ENCODE measurements around the gene GET3. TPM values are rescaled to one million over a fixed set of nuclear protein-coding genes. Genes with fewer than 3 reads are reported as not detected.

Gene GET3
- total RNA-seq, 1 experiment from 2014 or later: 53.8 TPM

GRCh38 chr19:12703046-12703445, 34.3 kb upstream of the GET3 start:
- no peaks in the 10 kb centered on the region for H3K4me1 Mint-ChIP-seq (ENCODE audit: low read depth, unreplicated experiment)
- no peaks in the 10 kb centered on the region for H3K9me3 Mint-ChIP-seq (ENCODE audit: low read depth, unreplicated experiment)
- CTCF ChIA-PET: no interaction called here
- no peaks in the 10 kb centered on the region for H3K27me3 Mint-ChIP-seq (ENCODE audit: unreplicated experiment)
- DNase-seq: no peak
- H3K27ac Mint-ChIP-seq (ENCODE audit: unreplicated experiment): no peak overlapping the region
- no peak for TF ChIP-seq CTCF (IDR thresholded peaks at IDR 0.05; ENCODE audit: unreplicated experiment)
- intact Hi-C loops (cut with micrococcal nuclease; ENCODE audit: unreplicated experiment): no loop called here
- H3K4me3 Mint-ChIP-seq (ENCODE audit: low read depth, unreplicated experiment): no peak overlapping the region
- BruUV-seq (replicated peaks): no TSS peak
- peaks cover 34% of the 10 kb centered on the region for H3K36me3 Mint-ChIP-seq (ENCODE audit: insufficient read depth, unreplicated experiment)

- Mint-ChIP-seq H3K27me3 (ENCODE audit: unreplicated experiment) (no peaks in the 10 kb centered on the region), H3K9me3 (ENCODE audit: low read depth, unreplicated experiment) (no peaks in the 10 kb centered on the region), H3K4me1 (ENCODE audit: low read depth, unreplicated experiment) (no peaks in the 10 kb centered on the region), H3K4me3 (ENCODE audit: low read depth, unreplicated experiment) (no peak overlapping the region), H3K27ac (ENCODE audit: unreplicated experiment) (no peak overlapping the region), H3K36me3 (ENCODE audit: insufficient read depth, unreplicated experiment) (peaks cover 41% of the 10 kb centered on the region)
- intact Hi-C loops (cut with micrococcal nuclease; ENCODE audit: unreplicated experiment): no loop called here
- TF ChIP-seq CTCF (IDR thresholded peaks at IDR 0.05; ENCODE audit: unreplicated experiment): no peak
- no TSS peak for BruUV-seq (replicated peaks)
- DNase-seq: no peak
- CTCF ChIA-PET: no interaction called here
Observed at GRCh38 chr19:12705169-12705568, 32.1 kb upstream of the GET3 start.

GRCh38 chr19:12705654-12706331, 31.5 kb upstream of the GET3 start:
- no peaks in the 10 kb centered on the region for H3K4me1 Mint-ChIP-seq (ENCODE audit: low read depth, unreplicated experiment)
- peaks cover 45% of the 10 kb centered on the region for H3K36me3 Mint-ChIP-seq (ENCODE audit: insufficient read depth, unreplicated experiment)
- no peak overlapping the region for H3K27ac Mint-ChIP-seq (ENCODE audit: unreplicated experiment)
- H3K4me3 Mint-ChIP-seq (ENCODE audit: low read depth, unreplicated experiment): no peak overlapping the region
- intact Hi-C loops (cut with micrococcal nuclease; ENCODE audit: unreplicated experiment): no loop called here
- no TSS peak for BruUV-seq (replicated peaks)
- no peaks in the 10 kb centered on the region for H3K9me3 Mint-ChIP-seq (ENCODE audit: low read depth, unreplicated experiment)
- CTCF ChIA-PET: no interaction called here
- no peak for TF ChIP-seq CTCF (IDR thresholded peaks at IDR 0.05; ENCODE audit: unreplicated experiment)
- DNase-seq: no peak
- H3K27me3 Mint-ChIP-seq (ENCODE audit: unreplicated experiment): no peaks in the 10 kb centered on the region

- H3K27ac Mint-ChIP-seq (ENCODE audit: unreplicated experiment): no peak overlapping the region
- H3K4me1 Mint-ChIP-seq (ENCODE audit: low read depth, unreplicated experiment): no peaks in the 10 kb centered on the region
- no peak overlapping the region for H3K4me3 Mint-ChIP-seq (ENCODE audit: low read depth, unreplicated experiment)
- CTCF ChIA-PET: no interaction called here
- H3K36me3 Mint-ChIP-seq (ENCODE audit: insufficient read depth, unreplicated experiment): peaks cover 45% of the 10 kb centered on the region
- no peaks in the 10 kb centered on the region for H3K27me3 Mint-ChIP-seq (ENCODE audit: unreplicated experiment)
- no TSS peak for BruUV-seq (replicated peaks)
- intact Hi-C loops (cut with micrococcal nuclease; ENCODE audit: unreplicated experiment): no loop called here
- H3K9me3 Mint-ChIP-seq (ENCODE audit: low read depth, unreplicated experiment): no peaks in the 10 kb centered on the region
- no peak for TF ChIP-seq CTCF (IDR thresholded peaks at IDR 0.05; ENCODE audit: unreplicated experiment)
- DNase-seq: no peak
Observed at GRCh38 chr19:12706332-12706718, 31.0 kb upstream of the GET3 start.
